Transverse colon (tissue), 4 donors: Measurements from ENCODE around the gene GLYATL2.

Experiments used
- POLR2AphosphoS5 ChIP-seq, 3 donors: sonication (generic); formaldehyde crosslinking; IDR thresholded peaks; one replicate each; pipeline ENCODE4 v1.6.1; 2016; ENCODE audit warnings: antibody characterized with exemption in 3 of 3
- TF ChIP-seq, protein P1 (sequence below), 5 experiments: fragments of 200-600 bp in 3 of 5; fragments of 450-650 bp in 2 of 5; sonication (generic) in 3 of 5; IDR thresholded peaks; 1 replicate in 2 of 5; 2 replicates in 3 of 5; pipeline ENCODE4 v1.5.1; 2016 to 2017; ENCODE audit warnings: antibody characterized with exemption in 5 of 5, inconsistent platforms in 3 of 5, mild to moderate bottlenecking in 2 of 5, moderate library complexity in 1 of 5

- TF ChIP-seq, protein P1, sequence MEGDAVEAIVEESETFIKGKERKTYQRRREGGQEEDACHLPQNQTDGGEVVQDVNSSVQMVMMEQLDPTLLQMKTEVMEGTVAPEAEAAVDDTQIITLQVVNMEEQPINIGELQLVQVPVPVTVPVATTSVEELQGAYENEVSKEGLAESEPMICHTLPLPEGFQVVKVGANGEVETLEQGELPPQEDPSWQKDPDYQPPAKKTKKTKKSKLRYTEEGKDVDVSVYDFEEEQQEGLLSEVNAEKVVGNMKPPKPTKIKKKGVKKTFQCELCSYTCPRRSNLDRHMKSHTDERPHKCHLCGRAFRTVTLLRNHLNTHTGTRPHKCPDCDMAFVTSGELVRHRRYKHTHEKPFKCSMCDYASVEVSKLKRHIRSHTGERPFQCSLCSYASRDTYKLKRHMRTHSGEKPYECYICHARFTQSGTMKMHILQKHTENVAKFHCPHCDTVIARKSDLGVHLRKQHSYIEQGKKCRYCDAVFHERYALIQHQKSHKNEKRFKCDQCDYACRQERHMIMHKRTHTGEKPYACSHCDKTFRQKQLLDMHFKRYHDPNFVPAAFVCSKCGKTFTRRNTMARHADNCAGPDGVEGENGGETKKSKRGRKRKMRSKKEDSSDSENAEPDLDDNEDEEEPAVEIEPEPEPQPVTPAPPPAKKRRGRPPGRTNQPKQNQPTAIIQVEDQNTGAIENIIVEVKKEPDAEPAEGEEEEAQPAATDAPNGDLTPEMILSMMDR (IDR thresholded peaks at IDR 0.05): no peak
- no peak for TF ChIP-seq POLR2AphosphoS5 (IDR thresholded peaks at IDR 0.05)
Observed at GRCh38 chr11:58837707-58838388, 6.7 kb downstream of the GLYATL2 start.
